DMS153 (cell line): ENCODE measurements around the gene NCMAP.
A peak's percentile ranks its signal among the peaks of the same experiment; 100 is the strongest.

Experiments used
- DNase-seq: peaks from one replicate; lab custom pipeline; 2025; lab: John Stamatoyannopoulos, UW

The NCMAP gene

GRCh38 chr1:24570265-24571125 lies 14.6 kb downstream of the NCMAP start:
- DNase-seq = no peak

GRCh38 chr1:24572301-24572700 lies 16.4 kb downstream of the NCMAP start:
- no peak for DNase-seq

- DNase-seq = no peak
Measured at GRCh38 chr1:24575905-24576587, 20.2 kb downstream of the NCMAP start.

GRCh38 chr1:24578846-24579245 lies 23.0 kb downstream of the NCMAP start:
- no peak for DNase-seq

GRCh38 chr1:24580756-24581155 lies 24.9 kb downstream of the NCMAP start:
- DNase-seq = no peak

- no peak for DNase-seq
Measured at GRCh38 chr1:24584171-24584647, 28.3 kb downstream of the NCMAP start.

GRCh38 chr1:24586119-24586518 lies 30.2 kb downstream of the NCMAP start:
- no peak for DNase-seq

DNA sequence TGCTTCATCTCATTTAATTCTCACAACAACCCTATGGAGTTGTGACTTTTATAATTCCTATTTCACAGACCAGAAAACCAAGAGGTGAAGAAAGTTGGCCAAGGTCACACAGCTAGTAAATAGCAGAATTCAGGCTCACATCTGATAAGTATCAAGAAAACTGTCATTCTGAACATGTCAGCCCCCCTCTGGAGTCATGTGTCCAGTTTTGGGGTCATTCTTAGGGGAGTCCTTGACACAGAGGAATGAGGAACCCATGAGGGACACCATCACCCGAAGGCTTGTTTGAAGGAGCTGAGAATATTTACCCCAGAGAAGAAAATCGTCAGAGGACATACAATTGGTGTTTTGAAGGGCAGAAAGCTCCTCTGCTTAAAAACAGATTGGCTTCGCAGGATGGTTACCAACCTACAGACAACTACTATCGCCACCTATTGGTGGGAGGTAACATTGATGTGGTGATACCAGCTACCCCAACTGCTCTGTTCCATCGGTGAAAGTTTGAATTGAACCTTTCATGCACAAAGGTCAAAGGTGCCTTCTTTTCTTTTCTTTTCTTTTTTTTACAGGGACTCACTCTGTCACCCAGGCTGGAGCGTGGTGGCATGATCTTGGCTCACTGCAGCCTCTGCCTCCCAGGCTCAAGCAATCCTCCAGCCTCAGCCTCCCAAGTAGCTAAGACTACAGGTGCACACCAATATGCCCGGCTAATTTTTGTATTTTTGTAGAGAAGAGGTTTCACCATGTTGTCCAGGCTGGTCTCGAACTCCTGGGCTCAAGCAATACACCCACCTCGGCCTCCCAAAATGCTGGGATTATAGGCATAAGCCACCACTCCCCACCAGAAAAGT lies 31.3 kb downstream of the NCMAP start:
- peak; percentile 38 for DNase-seq

DNA sequence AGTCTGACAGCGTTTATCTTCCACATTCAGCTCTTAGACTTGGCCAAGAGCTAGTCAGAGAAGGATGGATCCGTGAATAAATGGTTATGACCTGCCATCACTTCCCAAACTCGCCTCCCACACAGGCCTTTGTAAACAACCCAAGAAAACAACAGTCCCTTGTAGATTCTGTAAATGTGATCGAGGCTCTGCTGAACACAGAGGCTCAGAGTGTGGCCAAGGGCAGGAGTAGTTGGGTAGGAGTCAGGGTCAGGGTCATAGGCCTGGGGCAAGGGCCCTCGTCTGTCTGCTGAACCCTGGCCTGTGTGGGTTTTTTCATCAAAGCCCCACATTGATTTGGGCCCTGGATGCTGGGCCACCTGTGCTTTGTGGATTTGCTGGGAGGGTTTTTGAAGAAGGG lies 32.7 kb downstream of the NCMAP start:
- no peak for DNase-seq

DNA sequence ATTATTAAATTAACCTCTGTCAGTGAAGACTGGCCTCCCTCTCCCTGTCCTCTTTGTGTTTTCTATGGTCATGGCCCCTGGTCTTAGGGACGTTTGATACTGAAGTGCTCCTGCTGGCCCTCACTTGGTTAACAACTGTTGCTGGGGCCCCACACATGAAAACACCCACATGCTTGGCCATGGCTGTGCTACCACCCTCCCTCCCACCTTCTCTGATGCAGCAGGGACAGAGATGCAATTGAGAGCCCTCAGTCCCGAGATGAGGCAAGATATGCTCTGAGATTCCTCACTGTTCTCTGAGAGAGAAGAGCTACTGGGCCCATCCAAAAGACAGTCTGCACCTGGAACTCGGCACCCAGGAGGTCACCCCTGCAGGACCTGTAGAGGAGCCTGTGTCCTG lies 33.3 kb downstream of the NCMAP start:
- no peak for DNase-seq

DNA sequence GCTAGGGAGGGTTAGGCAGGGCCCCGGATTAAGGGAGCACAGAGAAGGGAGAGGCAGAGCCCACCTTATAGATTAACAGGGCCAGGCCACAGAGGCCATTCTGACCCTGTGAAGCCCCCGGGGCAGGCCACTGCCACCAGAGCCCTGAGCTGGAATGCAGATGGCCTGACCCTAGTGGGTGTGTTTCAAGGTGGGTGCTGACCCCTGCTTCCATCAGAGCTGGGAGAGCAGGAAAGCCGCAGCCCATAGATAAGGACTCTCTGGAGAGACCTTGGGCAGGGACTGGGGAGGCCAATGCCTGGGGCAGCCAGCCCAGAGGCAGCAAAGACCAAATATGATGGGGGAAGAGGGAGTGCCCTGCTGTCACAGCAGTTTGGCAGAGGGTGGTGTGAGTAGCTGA lies 35.9 kb downstream of the NCMAP start:
- DNase-seq = no peak

- DNase-seq = no peak
Measured at GRCh38 chr1:24594328-24594598, 38.4 kb downstream of the NCMAP start.

DNA sequence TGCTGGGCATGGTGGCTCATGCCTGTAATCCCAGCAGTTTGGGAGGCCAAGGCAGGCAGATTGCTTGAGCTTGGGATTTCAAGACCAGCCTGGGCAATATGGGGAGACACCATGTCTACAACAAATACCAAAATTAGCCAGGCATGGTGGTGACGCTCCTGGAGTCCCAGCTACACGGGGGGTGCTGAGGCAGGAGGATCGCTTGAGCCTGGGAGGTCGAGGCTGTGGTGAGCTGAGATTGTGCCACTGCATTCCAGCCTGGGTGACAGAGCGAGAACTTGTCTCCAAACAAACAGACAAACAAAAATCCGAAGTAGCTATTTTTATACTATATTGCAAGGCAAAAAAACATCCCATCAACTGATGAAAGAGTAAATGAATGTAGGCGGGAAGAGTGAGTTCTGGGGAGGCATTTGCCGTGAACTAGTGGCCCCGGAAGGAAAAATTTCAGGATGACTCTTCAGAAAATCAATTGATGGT lies 40.6 kb downstream of the NCMAP start:
- no peak for DNase-seq

DNA sequence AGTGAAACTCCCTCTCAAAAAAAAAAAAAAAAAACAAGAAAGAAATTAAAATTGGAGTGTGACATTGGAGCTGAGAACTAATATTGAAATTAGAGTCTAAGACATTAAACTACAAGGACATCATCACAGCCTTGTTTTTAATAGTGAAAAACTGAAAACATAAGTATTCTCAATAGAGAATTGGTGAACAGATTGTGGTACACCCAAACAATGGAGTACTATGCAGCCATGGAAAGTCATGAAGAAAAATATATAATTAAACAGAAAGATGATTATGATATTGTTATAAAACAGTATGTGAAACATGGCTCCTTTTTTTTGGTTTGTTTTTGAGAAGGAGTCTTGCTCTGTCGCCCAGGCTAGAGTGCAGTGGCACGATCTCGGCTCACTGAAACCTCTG lies 43.4 kb downstream of the NCMAP start:
- DNase-seq = no peak

- no peak for DNase-seq
Measured at GRCh38 chr1:24600551-24600950, 44.7 kb downstream of the NCMAP start.

DNA sequence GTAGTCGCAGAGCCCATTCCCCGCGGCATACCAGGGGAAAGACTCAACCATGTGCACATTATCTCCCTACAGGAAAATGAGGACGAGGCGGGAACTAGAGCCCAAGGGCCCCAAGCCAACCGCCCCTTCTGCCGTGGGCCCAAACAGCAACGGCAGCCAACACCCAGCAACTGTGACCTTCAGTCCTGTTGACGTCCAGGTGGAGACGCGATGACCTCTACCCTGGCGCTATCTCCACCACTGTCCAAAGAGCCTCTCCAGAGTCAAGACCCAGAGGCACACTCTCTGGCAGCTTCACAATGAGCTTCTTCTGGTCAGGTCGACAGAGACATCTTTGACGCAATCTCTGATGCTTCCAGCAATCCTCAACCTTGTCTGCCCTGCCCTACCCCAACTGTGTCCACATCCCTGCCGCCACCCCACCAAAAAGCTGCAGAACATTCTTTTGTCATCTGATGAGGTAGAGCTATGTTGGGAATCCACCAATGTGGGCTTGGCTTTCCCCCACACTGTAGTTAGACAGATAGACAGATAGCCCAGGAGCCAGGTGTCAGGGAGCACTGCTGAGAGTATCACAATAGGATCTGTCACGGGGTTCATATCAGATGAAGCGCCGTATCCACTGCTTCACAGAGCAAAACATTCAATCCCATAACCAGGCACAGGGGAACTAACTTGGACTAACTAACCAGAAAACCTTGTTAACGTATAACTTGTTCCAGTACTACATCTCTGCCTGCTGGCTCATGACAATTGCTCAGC lies 49.8 kb downstream of the NCMAP start:
- DNase-seq = no peak

GRCh38 chr1:24606296-24606605 lies 50.4 kb downstream of the NCMAP start:
- DNase-seq = no peak

GRCh38 chr1:24606621-24607020 lies 50.7 kb downstream of the NCMAP start:
- DNase-seq = no peak

DNA sequence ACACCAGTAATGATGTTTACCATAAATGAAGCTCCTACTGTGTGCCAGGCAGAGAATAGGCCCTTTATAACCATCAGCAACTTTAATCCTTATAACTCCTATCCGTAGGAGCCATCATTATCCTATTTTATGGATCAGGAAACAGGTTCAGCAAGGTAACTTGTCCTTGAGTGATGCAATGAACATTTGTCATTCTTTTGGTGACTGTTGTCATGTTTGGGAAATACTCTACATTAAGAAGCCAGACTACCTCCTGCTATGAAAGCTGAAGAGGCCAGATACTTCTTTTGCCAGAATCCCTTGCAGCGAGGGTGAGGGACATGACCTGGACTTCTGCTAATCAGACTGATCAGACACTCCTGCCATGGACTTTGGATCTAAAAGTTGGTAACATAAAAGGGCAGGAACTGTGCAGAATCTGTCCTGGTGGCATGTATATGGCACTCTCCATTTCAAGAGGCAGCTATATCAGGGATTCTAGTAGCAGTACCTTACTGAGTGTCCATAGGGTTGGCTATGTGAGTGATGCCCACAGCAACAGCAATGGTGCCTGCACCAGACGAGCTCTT lies 54.1 kb downstream of the NCMAP start:
- DNase-seq = no peak

DNA sequence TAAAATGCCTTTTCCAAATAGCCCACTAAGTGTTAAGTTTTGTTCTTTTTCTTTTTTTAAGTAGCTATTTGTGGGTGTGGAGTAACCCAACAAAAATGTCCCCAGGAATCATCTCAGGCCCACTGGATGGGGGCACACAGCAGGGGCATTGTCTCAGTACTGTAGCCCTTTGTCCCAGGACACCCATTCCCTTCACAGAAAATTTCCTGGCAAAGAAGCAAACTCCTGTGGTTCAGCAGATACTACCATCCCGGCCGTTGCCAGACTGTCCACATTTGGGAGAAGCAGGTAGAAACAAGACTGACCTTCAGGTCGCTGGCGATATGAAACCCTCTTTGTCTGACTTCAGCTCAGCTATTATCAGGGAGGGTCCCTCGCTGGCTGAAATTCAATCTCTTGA lies 63.5 kb downstream of the NCMAP start:
- no peak for DNase-seq

GRCh38 chr1:24620678-24621077 lies 64.8 kb downstream of the NCMAP start:
- no peak for DNase-seq

- DNase-seq = no peak
Measured at GRCh38 chr1:24621121-24621520, 65.2 kb downstream of the NCMAP start.
